CD14-positive monocyte (primary cell): ENCODE results near the gene PANX1. TPM values are rescaled to one million over a fixed set of nuclear protein-coding genes. Genes with fewer than 3 reads are reported as not detected.

Source experiments
- DNase-seq, 3 donors: peaks; one replicate each; pipeline ENCODE4 v3.0.0-alpha.2; 2011 to 2022
- H2AFZ ChIP-seq: 2 replicates; pipeline ENCODE4 v1.6.0; 2012; ENCODE audit warnings: mild to moderate bottlenecking, low read depth, low read length, inconsistent platforms; ENCODE audit not compliant: insufficient read depth, poor library complexity, severe bottlenecking
- H3K27ac ChIP-seq, 2 donors: 1 replicate in 1 of 2; 2 replicates in 1 of 2; pipeline ENCODE4 v1.5.1; 2012 to 2013; ENCODE audit warnings: low read length in 2 of 2, control low read depth in 1 of 2, inconsistent platforms in 1 of 2, low read depth in 1 of 2, mild to moderate bottlenecking in 1 of 2
- H3K27me3 ChIP-seq, 2 donors: one replicate each; pipeline versions ENCODE4 v1.6.0 to v1.6.1; 2011 to 2013; ENCODE audit warnings: low read length in 2 of 2; ENCODE audit not compliant: control insufficient read depth in 2 of 2, insufficient read depth in 2 of 2
- H3K36me3 ChIP-seq, 2 donors: replicated peaks in 1 of 2; 1 replicate in 1 of 2; 2 replicates in 1 of 2; pipeline versions ENCODE4 v1.5.1 to v1.6.1; 2012 to 2013; ENCODE audit warnings: low read length in 2 of 2, control low read depth in 1 of 2, inconsistent platforms in 1 of 2, mild to moderate bottlenecking in 1 of 2; ENCODE audit not compliant: insufficient read depth in 2 of 2, control insufficient read depth in 1 of 2
- H3K4me1 ChIP-seq, 2 donors: 1 replicate in 1 of 2; 2 replicates in 1 of 2; pipeline versions ENCODE4 v1.5.1 to v1.6.1; 2012 to 2013; ENCODE audit warnings: low read length in 2 of 2, control low read depth in 1 of 2, inconsistent platforms in 1 of 2, mild to moderate bottlenecking in 1 of 2, moderate library complexity in 1 of 2; ENCODE audit not compliant: insufficient read depth in 2 of 2, control insufficient read depth in 1 of 2
- H3K4me2 ChIP-seq: replicated peaks from 2 replicates; pipeline ENCODE3; 2012; ENCODE audit warnings: low read length, moderate library complexity, mild to moderate bottlenecking; ENCODE audit not compliant: poor library complexity, severe bottlenecking; ENCODE audit errors: extremely low read depth
- H3K4me3 ChIP-seq, 3 experiments: fragments of 200-600 bp in 1 of 3; sonication (generic) in 1 of 3; replicated peaks in 1 of 3; 1 replicate in 2 of 3; 2 replicates in 1 of 3; pipeline ENCODE4 v1.5.1; 2011 to 2013; ENCODE audit warnings: low read length in 3 of 3, mild to moderate bottlenecking in 3 of 3, control low read depth in 2 of 3, low read depth in 2 of 3, inconsistent platforms in 1 of 3, moderate library complexity in 1 of 3
- H3K79me2 ChIP-seq: 2 replicates; pipeline ENCODE4 v1.6.0; 2012; ENCODE audit warnings: mild to moderate bottlenecking, control low read depth, inconsistent platforms, low read length, moderate library complexity; ENCODE audit not compliant: insufficient read depth
- H3K9ac ChIP-seq: 2 replicates; pipeline ENCODE4 v1.6.0; 2017; ENCODE audit warnings: low read length, mild to moderate bottlenecking; ENCODE audit not compliant: insufficient read depth, poor library complexity, severe bottlenecking
- H3K9me3 ChIP-seq, 2 donors: replicated peaks in 1 of 2; 1 replicate in 1 of 2; 2 replicates in 1 of 2; pipeline versions ENCODE4 v1.5.1 to v1.6.1; 2012 to 2013; ENCODE audit warnings: low read length in 2 of 2, control low read depth in 1 of 2; ENCODE audit not compliant: control insufficient read depth in 1 of 2, insufficient read depth in 1 of 2
- H4K20me1 ChIP-seq: 2 replicates; pipeline ENCODE4 v1.6.0; 2012; ENCODE audit warnings: mild to moderate bottlenecking, low read length, control low read depth, moderate library complexity; ENCODE audit not compliant: insufficient read depth
- H3K27ac Mint-ChIP-seq, 7 donors: one replicate each; pipeline ENCODE4 v1.8.0; 2020; ENCODE audit warnings: mild to moderate bottlenecking in 7 of 7, mixed read lengths in 7 of 7, moderate library complexity in 6 of 7, inconsistent platforms in 2 of 7
- H3K27me3 Mint-ChIP-seq, 3 donors: one replicate each; pipeline ENCODE4 v1.8.0; 2021 to 2022; ENCODE audit warnings: low read depth in 3 of 3, mild to moderate bottlenecking in 3 of 3, mixed read lengths in 3 of 3, moderate library complexity in 3 of 3, inconsistent platforms in 1 of 3
- H3K36me3 Mint-ChIP-seq, 2 donors: one replicate each; pipeline ENCODE4 v1.8.0; 2020; ENCODE audit warnings: mixed read lengths in 2 of 2, inconsistent platforms in 1 of 2, mild to moderate bottlenecking in 1 of 2
- H3K4me1 Mint-ChIP-seq: one replicate; pipeline ENCODE4 v1.8.0; 2020; ENCODE audit warnings: mild to moderate bottlenecking, mixed read lengths
- H3K4me3 Mint-ChIP-seq, 2 donors: one replicate each; pipeline ENCODE4 v1.8.0; 2020; ENCODE audit warnings: mild to moderate bottlenecking in 2 of 2, mixed read lengths in 2 of 2, moderate library complexity in 1 of 2
- H3K9me3 Mint-ChIP-seq, 7 donors: one replicate each; pipeline ENCODE4 v1.8.0; 2020 to 2022; ENCODE audit warnings: mixed read lengths in 7 of 7, mild to moderate bottlenecking in 6 of 7, moderate library complexity in 6 of 7, inconsistent platforms in 2 of 7
- CTCF ChIP-seq: fragments of 200-600 bp; IDR thresholded peaks from one replicate; pipeline ENCODE4 v1.8.0; 2022; ENCODE audit warnings: antibody characterized with exemption, mild to moderate bottlenecking
- WGBS: methylation state at CpG from one replicate; pipeline ENCODE4 v1.1.5; 2013; ENCODE audit warnings: missing lambda C conversion rate; ENCODE audit not compliant: insufficient coverage; 5-methylcytosine and 5-hydroxymethylcytosine counted together
- intact Hi-C, 2 donors: fragments of 100-400 bp; cut with micrococcal nuclease; formaldehyde crosslinking; loops; one replicate each; pipeline versions ENCODE4 v1.15.0 to v1.15.1; 2023
- polyA plus RNA-seq, 3 donors: library from polyadenylated mRNA; depleted of rRNA in 1 of 3; unstranded in 2 of 3; stranded (reverse) in 1 of 3; fragments of 300-500 nt in 2 of 3; fragments of >200 nt in 1 of 3; fragmentation: Illumina TruSeq in 2 of 3; gene quantifications; 1 replicate in 2 of 3; 2 replicates in 1 of 3; pipeline ENCODE4 v1.2.3, GENCODE V29; 2012 to 2021

The PANX1 gene
- polyA plus RNA-seq, 3 donors = 6.9 to 15.7 (median 12.7) TPM

- Mint-ChIP-seq H3K9me3 (peaks cover 2 to 16% (median 6%) of the 10 kb centered on the region in 7 donors), H3K27me3 (no peaks in the 10 kb centered on the region), H3K27ac (peak overlapping the region; percentile 61 to 91 (median 82)), H3K36me3 (peaks cover 8 to 18% of the 10 kb centered on the region in 2 donors), H3K4me3 (peak overlapping the region in 1 of 2 donors; percentile 68), H3K4me1 (peaks cover 44% of the 10 kb centered on the region)
- Histone ChIP-seq H4K20me1 (peaks cover 90% of the 10 kb centered on the region), H2AFZ (no peak overlapping the region), H3K27me3 (no peaks in the 10 kb centered on the region), H3K4me2 (peak overlapping the region; percentile 57), H3K9me3 (peaks cover 0 to 10% of the 10 kb centered on the region in 2 donors), H3K4me1 (peaks cover 65 to 73% of the 10 kb centered on the region in 2 donors), H3K27ac (peak overlapping the region; percentile 68 to 88), H3K9ac (peak overlapping the region; percentile 50), H3K36me3 (no peaks in the 10 kb centered on the region), H3K79me2 (peaks cover 96% of the 10 kb centered on the region), H3K4me3 (peak overlapping the region in 1 of 3 experiments; percentile 41)
- 60% methylated on average over 4 of the region's 10 CpGs for WGBS
- DNase-seq = peak; percentile 56 to 86 (median 75)
- no peak for TF ChIP-seq CTCF
- intact Hi-C loops = no loop called here
Measured at GRCh38 chr11:94134651-94135512, 6.2 kb downstream of the PANX1 start.

GRCh38 chr11:94139416-94139815 is 10.8 kb downstream of the PANX1 start:
- Mint-ChIP-seq H3K27me3 (no peaks in the 10 kb centered on the region), H3K4me1 (peaks cover 58% of the 10 kb centered on the region), H3K36me3 (peaks cover 11% of the 10 kb centered on the region in 2 donors), H3K4me3 (no peak overlapping the region), H3K27ac (peak overlapping the region in 1 of 7 donors; percentile 57), H3K9me3 (peaks cover 2 to 16% (median 6%) of the 10 kb centered on the region in 7 donors)
- peaks cover 0 to 10% of the 10 kb centered on the region in 2 donors for H3K9me3 ChIP-seq
- H3K4me2 ChIP-seq = no peak overlapping the region
- H3K27ac ChIP-seq = no peak overlapping the region
- DNase-seq = no peak
- no peak overlapping the region for H2AFZ ChIP-seq
- H3K79me2 ChIP-seq = peaks cover 95% of the 10 kb centered on the region
- WGBS = 100% methylated on average over 3 of the region's 4 CpGs
- no peak overlapping the region for H3K9ac ChIP-seq
- H3K27me3 ChIP-seq = no peaks in the 10 kb centered on the region
- intact Hi-C loops = no loop called here
- peaks cover 38 to 50% of the 10 kb centered on the region in 2 donors for H3K4me1 ChIP-seq
- no peak for TF ChIP-seq CTCF
- peaks cover 90% of the 10 kb centered on the region for H4K20me1 ChIP-seq
- no peaks in the 10 kb centered on the region for H3K36me3 ChIP-seq
- no peak overlapping the region for H3K4me3 ChIP-seq
